Nephron (organoid): ENCODE data around the gene HAL.

Experiments used
- H3K27ac Mint-ChIP-seq, 3 experiments: 2 replicates each; pipeline ENCODE4 v1.8.0; 2020; ENCODE audit warnings: mixed read lengths in 3 of 3, mild to moderate bottlenecking in 2 of 3, moderate library complexity in 1 of 3
- H3K27me3 Mint-ChIP-seq: 2 replicates; pipeline ENCODE4 v1.8.0; 2021; ENCODE audit warnings: low read depth, mild to moderate bottlenecking, moderate library complexity, mixed read lengths
- H3K36me3 Mint-ChIP-seq: 2 replicates; pipeline ENCODE4 v1.8.0; 2020; ENCODE audit warnings: low read depth, mixed read lengths
- H3K4me1 Mint-ChIP-seq: 2 replicates; pipeline ENCODE4 v1.8.0; 2020; ENCODE audit warnings: mixed read lengths
- H3K4me3 Mint-ChIP-seq, 3 experiments: 2 replicates each; pipeline ENCODE4 v1.8.0; 2020; ENCODE audit warnings: mild to moderate bottlenecking in 3 of 3, mixed read lengths in 3 of 3, moderate library complexity in 2 of 3
- H3K9me3 Mint-ChIP-seq: 2 replicates; pipeline ENCODE4 v1.8.0; 2020; ENCODE audit warnings: mixed read lengths
- CTCF ChIP-seq, 3 experiments: fragments of 200-600 bp; sonication (generic); IDR thresholded peaks; one replicate each; pipeline ENCODE4 v1.5.0; 2021; ENCODE audit warnings: antibody characterized with exemption in 3 of 3; ENCODE audit not compliant: unreplicated experiment in 3 of 3

Gene HAL

GRCh38 chr12:96020314-96021003 lies 24.3 kb upstream of the HAL start:
- H3K4me1 Mint-ChIP-seq: no peaks in the 10 kb centered on the region
- TF ChIP-seq CTCF (IDR thresholded peaks at IDR 0.05; ENCODE audit: unreplicated experiment in 3 of 3): no peak
- H3K36me3 Mint-ChIP-seq: peaks cover 56% of the 10 kb centered on the region
- no peak overlapping the region for H3K4me3 Mint-ChIP-seq
- no peak overlapping the region for H3K27ac Mint-ChIP-seq
- no peaks in the 10 kb centered on the region for H3K9me3 Mint-ChIP-seq
- no peaks in the 10 kb centered on the region for H3K27me3 Mint-ChIP-seq

GRCh38 chr12:96015672-96016071 lies 19.5 kb upstream of the HAL start:
- Mint-ChIP-seq H3K4me1 (no peaks in the 10 kb centered on the region), H3K27ac (no peak overlapping the region), H3K4me3 (no peak overlapping the region), H3K9me3 (no peaks in the 10 kb centered on the region), H3K36me3 (peaks cover 55% of the 10 kb centered on the region), H3K27me3 (no peaks in the 10 kb centered on the region)
- peak; percentile 35 to 54 (median 38) for TF ChIP-seq CTCF (IDR thresholded peaks at IDR 0.05; ENCODE audit: unreplicated experiment in 3 of 3)

DNA sequence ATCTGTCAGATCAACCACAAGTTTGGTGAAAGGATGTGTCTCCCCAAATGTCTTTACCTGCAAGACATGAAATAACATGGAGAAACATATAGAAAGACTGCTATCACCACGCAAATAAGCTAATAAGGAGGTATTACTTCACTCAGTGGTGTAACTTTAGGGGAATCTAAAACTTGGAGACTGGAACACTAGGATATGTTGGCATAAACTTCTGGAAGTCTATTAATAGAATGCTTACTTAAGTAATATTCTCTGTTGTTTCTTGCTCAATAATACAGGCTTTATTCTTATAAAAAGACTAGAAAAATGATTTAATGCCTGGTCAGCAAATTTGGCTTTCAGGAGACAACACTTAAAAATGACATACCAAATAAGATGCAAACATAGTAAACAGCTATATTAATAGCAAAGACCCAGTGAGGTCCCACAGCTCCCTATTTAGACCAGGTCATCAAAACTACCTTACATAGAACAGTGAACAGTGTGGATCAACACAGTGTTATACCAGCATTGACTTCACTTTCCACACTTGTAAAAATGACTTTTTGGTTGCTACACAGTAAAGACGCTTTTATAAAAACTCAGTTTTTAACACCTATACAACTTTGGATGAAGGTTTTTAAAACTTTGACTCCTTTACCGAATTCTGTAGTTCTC lies 18.9 kb upstream of the HAL start:
- Mint-ChIP-seq H3K27ac (no peak overlapping the region), H3K4me1 (no peaks in the 10 kb centered on the region), H3K4me3 (no peak overlapping the region), H3K27me3 (no peaks in the 10 kb centered on the region), H3K9me3 (no peaks in the 10 kb centered on the region), H3K36me3 (peaks cover 57% of the 10 kb centered on the region)
- TF ChIP-seq CTCF (IDR thresholded peaks at IDR 0.05; ENCODE audit: unreplicated experiment in 3 of 3): no peak

DNA sequence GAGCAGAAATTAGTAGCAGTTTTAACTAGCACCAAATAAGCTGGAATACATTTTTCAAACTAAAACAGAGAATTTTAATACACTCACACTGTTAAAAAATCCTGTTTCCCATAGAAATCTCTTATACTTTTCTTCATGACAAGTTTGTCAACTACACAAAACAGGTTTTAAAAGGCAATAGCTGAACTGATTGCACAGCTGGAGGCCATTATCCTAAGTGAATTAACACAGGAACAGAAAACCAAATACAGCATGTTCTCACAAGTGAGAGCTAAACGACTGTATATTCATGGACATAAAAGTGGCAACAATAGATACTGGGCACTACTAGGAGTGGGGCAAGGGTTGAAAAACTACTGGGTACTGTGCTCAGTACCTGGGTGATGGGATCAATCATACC lies 11.6 kb upstream of the HAL start:
- H3K4me3 Mint-ChIP-seq: no peak overlapping the region
- H3K36me3 Mint-ChIP-seq: peaks cover 58% of the 10 kb centered on the region
- H3K27ac Mint-ChIP-seq: no peak overlapping the region
- no peaks in the 10 kb centered on the region for H3K4me1 Mint-ChIP-seq
- no peak for TF ChIP-seq CTCF (IDR thresholded peaks at IDR 0.05; ENCODE audit: unreplicated experiment in 3 of 3)
- no peaks in the 10 kb centered on the region for H3K27me3 Mint-ChIP-seq
- H3K9me3 Mint-ChIP-seq: no peaks in the 10 kb centered on the region

GRCh38 chr12:96006727-96007126 lies 10.6 kb upstream of the HAL start:
- Mint-ChIP-seq H3K9me3 (no peaks in the 10 kb centered on the region), H3K27ac (no peak overlapping the region), H3K4me1 (no peaks in the 10 kb centered on the region), H3K4me3 (no peak overlapping the region), H3K27me3 (no peaks in the 10 kb centered on the region), H3K36me3 (peaks cover 55% of the 10 kb centered on the region)
- TF ChIP-seq CTCF (IDR thresholded peaks at IDR 0.05; ENCODE audit: unreplicated experiment in 3 of 3): no peak

GRCh38 chr12:96000858-96001257 lies 4.7 kb upstream of the HAL start:
- Mint-ChIP-seq H3K27me3 (no peaks in the 10 kb centered on the region), H3K4me1 (no peaks in the 10 kb centered on the region), H3K9me3 (no peaks in the 10 kb centered on the region), H3K36me3 (peaks cover 33% of the 10 kb centered on the region), H3K4me3 (no peak overlapping the region), H3K27ac (no peak overlapping the region)
- TF ChIP-seq CTCF (IDR thresholded peaks at IDR 0.05; ENCODE audit: unreplicated experiment in 3 of 3): no peak
